DMS53 treated with DMSO at 0.1 percent for 48 hours (cell line): ENCODE results near the gene DDX23.

Experiments
- DNase-seq: peaks from one replicate; lab custom pipeline; 2025; ENCODE audit not compliant: unreplicated experiment; lab: John Stamatoyannopoulos, UW

Gene DDX23

GRCh38 chr12:48800971-48801370 lies 51.0 kb downstream of the DDX23 start:
- DNase-seq = no peak

- DNase-seq = no peak
These were observed 51.5 kb downstream of the DDX23 start for GRCh38 chr12:48800457-48800856.

- DNase-seq = no peak
These were observed 55.0 kb downstream of the DDX23 start for GRCh38 chr12:48796976-48797375.

- DNase-seq = peak; percentile 78
These were observed 56.2 kb downstream of the DDX23 start for GRCh38 chr12:48795550-48796455.

GRCh38 chr12:48794870-48795269 lies 57.1 kb downstream of the DDX23 start:
- no peak for DNase-seq

GRCh38 chr12:48793696-48794095 lies 58.3 kb downstream of the DDX23 start:
- no peak for DNase-seq

GRCh38 chr12:48789858-48790326 lies 62.1 kb downstream of the DDX23 start:
- DNase-seq = no peak

GRCh38 chr12:48788854-48789775 lies 62.8 kb downstream of the DDX23 start, which contains the start of gene ADCY6:
ADCY6 (minus strand) TSS chr12:48789089; CDS start chr12:48783434, 5,655 bp downstream.
- peak; percentile 61 for DNase-seq

GRCh38 chr12:48788524-48788853 lies 63.5 kb downstream of the DDX23 start:
- no peak for DNase-seq

- DNase-seq = no peak
These were observed 64.0 kb downstream of the DDX23 start for GRCh38 chr12:48787791-48788523.

GRCh38 chr12:48786591-48787544 lies 65.1 kb downstream of the DDX23 start:
- DNase-seq = no peak

- DNase-seq = no peak
These were observed 68.5 kb downstream of the DDX23 start for GRCh38 chr12:48783432-48783831.

GRCh38 chr12:48782457-48783395 lies 69.2 kb downstream of the DDX23 start:
- no peak for DNase-seq

GRCh38 chr12:48781750-48782456 lies 70.1 kb downstream of the DDX23 start:
- no peak for DNase-seq

GRCh38 chr12:48780381-48781025 lies 71.5 kb downstream of the DDX23 start:
- no peak for DNase-seq

- DNase-seq = no peak
These were observed 72.1 kb downstream of the DDX23 start for GRCh38 chr12:48779869-48780268.
